ENCODE measurements around the gene CLN6.

The CLN6 gene

DNA sequence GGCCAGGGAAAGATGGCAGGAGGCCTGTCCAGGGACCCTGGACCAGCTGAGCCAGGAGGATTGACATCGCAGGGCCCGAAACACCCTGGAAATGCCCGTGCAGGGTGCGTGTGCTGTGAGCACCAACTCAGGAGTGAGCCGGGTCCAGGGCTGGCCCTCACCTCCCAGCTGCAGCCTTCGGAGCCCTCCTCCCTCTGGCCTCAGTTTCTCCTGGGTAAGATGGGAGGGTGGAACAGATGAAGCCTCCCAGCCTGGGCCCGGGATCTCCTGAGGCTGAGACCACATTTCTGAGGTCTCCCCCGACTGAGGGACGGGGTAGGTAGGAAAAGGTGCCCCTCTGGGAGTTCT is 19.1 kb downstream of the CLN6 start:
- Histone ChIP-seq H3K36me3 (ENCODE audit: control insufficient read depth, insufficient read depth, low read length, severe bottlenecking) (no peaks in the 10 kb centered on the region), H3K4me3 (ENCODE audit: low read length) (peak overlapping the region; percentile 56), H3K9ac (ENCODE audit: low read length) (peak overlapping the region; percentile 23), H3K27me3 (replicated peaks; ENCODE audit: control insufficient read depth, insufficient read depth, low read length) (no peaks in the 10 kb centered on the region), H3K4me1 (ENCODE audit: control insufficient read depth, insufficient read depth, low read length) (peaks cover 6% of the 10 kb centered on the region), H3K9me3 (ENCODE audit: control insufficient read depth, low read length) (no peaks in the 10 kb centered on the region)
- no peak for DNase-seq (ENCODE audit: low read depth)

DNA sequence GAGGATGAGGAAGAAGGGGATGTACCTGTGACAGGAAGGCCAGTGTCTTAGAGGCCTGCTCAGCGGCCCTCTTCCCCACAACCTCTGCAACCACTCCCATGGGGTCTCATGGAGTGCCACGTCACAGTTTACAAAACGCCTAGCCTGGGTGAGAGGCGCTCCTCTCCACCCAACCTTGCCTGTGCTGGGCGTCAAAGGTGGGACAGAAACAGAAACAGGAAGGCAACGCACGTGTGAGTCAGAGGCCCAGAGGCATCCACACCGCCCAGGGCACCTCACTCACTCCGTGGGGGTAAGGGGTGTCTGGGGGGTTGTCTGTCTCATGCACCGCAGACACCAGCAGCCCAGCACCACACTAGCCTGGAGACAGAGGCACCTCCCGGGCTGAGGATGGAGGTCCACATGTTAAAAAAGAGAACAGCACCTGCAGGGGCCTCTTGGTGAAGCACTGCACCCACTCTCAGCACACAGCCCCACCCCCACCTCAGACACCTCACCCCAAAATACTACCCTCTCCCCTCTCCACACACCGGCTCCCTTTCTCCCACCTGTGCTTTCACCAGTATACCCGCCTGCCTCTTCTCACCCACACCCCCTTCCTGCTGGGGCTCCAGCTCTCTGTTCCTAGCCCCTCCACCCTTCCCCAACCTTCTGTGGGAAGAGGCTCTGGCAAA is 19.7 kb downstream of the CLN6 start:
- no peaks in the 10 kb centered on the region for H3K27me3 ChIP-seq (replicated peaks; ENCODE audit: control insufficient read depth, insufficient read depth, low read length)
- peaks cover 11% of the 10 kb centered on the region for H3K4me1 ChIP-seq (ENCODE audit: control insufficient read depth, insufficient read depth, low read length)
- no peak overlapping the region for H3K9ac ChIP-seq (ENCODE audit: low read length)
- H3K4me3 ChIP-seq (ENCODE audit: low read length): no peak overlapping the region
- DNase-seq (ENCODE audit: low read depth): no peak
- no peaks in the 10 kb centered on the region for H3K9me3 ChIP-seq (ENCODE audit: control insufficient read depth, low read length)
- H3K36me3 ChIP-seq (ENCODE audit: control insufficient read depth, insufficient read depth, low read length, severe bottlenecking): no peaks in the 10 kb centered on the region

DNA sequence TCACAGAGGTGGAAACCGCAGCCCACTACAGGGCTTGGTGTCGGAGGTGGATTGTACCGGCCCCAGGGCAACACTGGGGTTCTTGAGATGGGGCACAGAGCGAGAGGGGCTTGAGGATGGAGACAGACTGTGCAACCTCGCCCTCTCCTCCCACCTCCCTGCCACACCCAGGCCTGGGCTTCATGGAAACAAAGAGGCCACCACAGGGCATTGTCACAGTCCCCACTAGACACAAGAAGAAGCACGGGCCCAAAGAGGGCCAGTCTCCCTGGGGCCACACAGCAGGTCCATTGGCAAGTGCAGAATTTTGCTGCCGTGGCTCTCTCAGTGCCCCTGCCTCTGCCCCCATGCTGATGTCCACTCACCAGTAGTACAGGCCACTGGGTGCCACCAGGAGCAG is 20.3 kb downstream of the CLN6 start:
- H3K36me3 ChIP-seq (ENCODE audit: control insufficient read depth, insufficient read depth, low read length, severe bottlenecking): no peaks in the 10 kb centered on the region
- H3K9me3 ChIP-seq (ENCODE audit: control insufficient read depth, low read length): no peaks in the 10 kb centered on the region
- H3K9ac ChIP-seq (ENCODE audit: low read length): no peak overlapping the region
- peaks cover 13% of the 10 kb centered on the region for H3K4me1 ChIP-seq (ENCODE audit: control insufficient read depth, insufficient read depth, low read length)
- H3K4me3 ChIP-seq (ENCODE audit: low read length): no peak overlapping the region
- H3K27me3 ChIP-seq (replicated peaks; ENCODE audit: control insufficient read depth, insufficient read depth, low read length): no peaks in the 10 kb centered on the region
- DNase-seq (ENCODE audit: low read depth): no peak

DNA sequence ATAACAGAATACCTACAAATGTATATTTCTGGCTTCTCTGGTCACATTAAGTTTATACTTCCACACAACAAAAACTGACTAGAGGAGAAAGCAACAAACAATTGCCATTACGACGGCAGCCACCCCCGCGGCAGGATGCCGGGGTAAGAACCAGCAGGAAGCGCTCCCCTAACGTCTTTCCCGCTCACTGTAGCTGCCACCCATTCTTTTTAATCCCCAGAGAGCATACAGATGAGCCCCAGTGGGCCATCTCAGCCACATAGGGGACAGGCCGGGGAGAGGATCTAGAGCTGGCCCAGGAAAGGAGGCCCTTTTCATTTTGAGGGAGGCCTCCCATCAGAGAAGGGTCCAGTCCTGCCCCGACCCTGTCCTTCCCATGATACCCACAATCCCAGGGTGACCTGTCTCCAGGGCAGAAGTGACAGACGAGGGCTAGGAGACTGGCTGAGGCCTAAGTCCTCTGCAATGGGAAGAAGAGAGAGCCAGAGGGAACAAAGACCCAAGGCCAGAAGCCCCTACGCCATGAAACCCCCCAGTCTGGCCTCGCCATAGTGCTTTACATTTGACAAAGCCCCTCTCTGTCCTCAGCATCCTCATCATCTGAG is 20.8 kb downstream of the CLN6 start:
- no peak overlapping the region for H3K9ac ChIP-seq (ENCODE audit: low read length)
- H3K4me3 ChIP-seq (ENCODE audit: low read length): no peak overlapping the region
- no peaks in the 10 kb centered on the region for H3K27me3 ChIP-seq (replicated peaks; ENCODE audit: control insufficient read depth, insufficient read depth, low read length)
- no peaks in the 10 kb centered on the region for H3K9me3 ChIP-seq (ENCODE audit: control insufficient read depth, low read length)
- H3K4me1 ChIP-seq (ENCODE audit: control insufficient read depth, insufficient read depth, low read length): peaks cover 13% of the 10 kb centered on the region
- no peak for DNase-seq (ENCODE audit: low read depth)
- no peaks in the 10 kb centered on the region for H3K36me3 ChIP-seq (ENCODE audit: control insufficient read depth, insufficient read depth, low read length, severe bottlenecking)

DNA sequence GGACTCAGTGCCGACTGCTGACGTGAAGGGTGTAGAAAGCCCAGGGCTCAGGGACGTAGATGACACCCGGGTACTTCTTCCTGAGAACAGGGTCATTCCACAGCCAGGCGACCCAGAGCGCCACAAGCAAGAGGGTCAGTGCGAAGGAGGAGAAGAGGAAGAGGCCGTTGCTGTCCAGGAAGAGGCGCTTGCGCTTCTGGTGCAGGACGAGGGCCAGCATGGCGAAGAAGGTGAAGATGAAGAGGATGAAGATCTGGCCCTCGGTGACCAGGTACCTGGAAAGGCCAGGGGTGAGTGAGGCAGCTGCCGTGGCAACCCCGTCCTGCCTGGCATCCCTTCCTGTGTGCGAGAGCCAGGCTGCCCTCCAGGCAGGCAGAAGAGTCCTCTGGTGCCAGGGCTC is 21.4 kb downstream of the CLN6 start:
- H3K9ac ChIP-seq (ENCODE audit: low read length): no peak overlapping the region
- no peaks in the 10 kb centered on the region for H3K9me3 ChIP-seq (ENCODE audit: control insufficient read depth, low read length)
- no peak for DNase-seq (ENCODE audit: low read depth)
- H3K4me3 ChIP-seq (ENCODE audit: low read length): no peak overlapping the region
- peaks cover 13% of the 10 kb centered on the region for H3K4me1 ChIP-seq (ENCODE audit: control insufficient read depth, insufficient read depth, low read length)
- no peaks in the 10 kb centered on the region for H3K27me3 ChIP-seq (replicated peaks; ENCODE audit: control insufficient read depth, insufficient read depth, low read length)
- H3K36me3 ChIP-seq (ENCODE audit: control insufficient read depth, insufficient read depth, low read length, severe bottlenecking): no peaks in the 10 kb centered on the region

DNA sequence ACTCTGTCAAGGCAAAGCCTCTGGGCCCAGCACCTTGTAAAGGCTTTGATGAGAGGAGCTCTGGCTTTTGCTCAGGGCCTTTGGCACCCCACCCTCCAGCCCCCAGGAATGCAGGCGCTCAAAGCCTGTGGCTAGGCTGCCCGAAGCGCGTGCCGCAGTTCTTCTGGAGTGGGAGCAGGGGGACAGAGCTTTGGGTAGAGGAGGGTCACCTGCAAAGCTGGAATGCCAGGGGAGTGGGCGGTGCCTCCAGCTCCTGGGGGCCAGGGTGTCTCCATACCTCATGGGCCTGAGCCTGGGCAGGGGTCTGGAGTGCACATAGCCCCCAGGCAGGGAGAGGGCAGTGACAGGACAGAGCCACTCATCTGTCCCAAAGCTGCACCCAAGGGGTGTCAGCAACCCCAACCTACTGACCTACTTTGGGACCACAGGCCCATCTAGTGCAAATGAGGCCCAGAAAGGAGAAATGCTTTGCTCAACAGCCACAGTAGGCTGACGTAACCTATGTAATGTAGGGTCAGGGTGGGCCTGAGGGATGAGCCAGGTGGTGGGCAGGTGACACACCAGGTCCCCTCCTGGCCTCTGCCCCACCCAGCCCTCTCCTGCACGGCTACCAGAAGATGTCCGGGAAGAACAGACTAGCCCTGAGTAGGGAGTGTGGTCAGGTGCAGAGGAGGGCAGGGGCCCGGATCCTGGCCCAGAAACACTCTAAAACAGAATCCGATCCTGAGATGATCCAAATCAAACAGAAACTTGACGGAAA is 22.2 kb downstream of the CLN6 start:
- H3K27me3 ChIP-seq (replicated peaks; ENCODE audit: control insufficient read depth, insufficient read depth, low read length): no peaks in the 10 kb centered on the region
- no peak for DNase-seq (ENCODE audit: low read depth)
- no peak overlapping the region for H3K9ac ChIP-seq (ENCODE audit: low read length)
- no peaks in the 10 kb centered on the region for H3K9me3 ChIP-seq (ENCODE audit: control insufficient read depth, low read length)
- H3K4me1 ChIP-seq (ENCODE audit: control insufficient read depth, insufficient read depth, low read length): peaks cover 13% of the 10 kb centered on the region
- no peaks in the 10 kb centered on the region for H3K36me3 ChIP-seq (ENCODE audit: control insufficient read depth, insufficient read depth, low read length, severe bottlenecking)
- no peak overlapping the region for H3K4me3 ChIP-seq (ENCODE audit: low read length)

DNA sequence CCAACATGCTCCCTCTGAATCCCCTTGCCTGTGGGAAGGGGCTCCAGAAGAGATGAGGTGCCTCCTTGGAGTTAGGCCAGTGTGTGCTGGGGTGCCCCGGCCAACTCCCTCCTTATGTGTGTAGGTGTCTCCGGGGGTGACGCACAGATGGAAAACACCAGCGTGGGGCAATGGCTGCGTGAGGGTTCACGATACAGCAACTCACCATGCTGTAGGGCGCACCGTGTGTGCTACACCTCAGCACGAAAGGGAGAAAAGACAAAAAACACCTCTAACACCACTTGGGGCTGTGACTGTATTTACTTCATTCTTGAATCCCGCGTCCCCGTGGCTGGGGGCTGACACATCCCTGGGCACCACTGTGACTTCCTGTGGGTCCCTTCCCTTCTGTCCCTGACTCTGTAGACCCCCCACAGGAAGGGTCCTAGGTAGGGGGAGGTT is 22.8 kb downstream of the CLN6 start:
- no peaks in the 10 kb centered on the region for H3K27me3 ChIP-seq (replicated peaks; ENCODE audit: control insufficient read depth, insufficient read depth, low read length)
- no peaks in the 10 kb centered on the region for H3K9me3 ChIP-seq (ENCODE audit: control insufficient read depth, low read length)
- no peaks in the 10 kb centered on the region for H3K36me3 ChIP-seq (ENCODE audit: control insufficient read depth, insufficient read depth, low read length, severe bottlenecking)
- H3K4me3 ChIP-seq (ENCODE audit: low read length): no peak overlapping the region
- no peak for DNase-seq (ENCODE audit: low read depth)
- H3K4me1 ChIP-seq (ENCODE audit: control insufficient read depth, insufficient read depth, low read length): peaks cover 13% of the 10 kb centered on the region
- no peak overlapping the region for H3K9ac ChIP-seq (ENCODE audit: low read length)

DNA sequence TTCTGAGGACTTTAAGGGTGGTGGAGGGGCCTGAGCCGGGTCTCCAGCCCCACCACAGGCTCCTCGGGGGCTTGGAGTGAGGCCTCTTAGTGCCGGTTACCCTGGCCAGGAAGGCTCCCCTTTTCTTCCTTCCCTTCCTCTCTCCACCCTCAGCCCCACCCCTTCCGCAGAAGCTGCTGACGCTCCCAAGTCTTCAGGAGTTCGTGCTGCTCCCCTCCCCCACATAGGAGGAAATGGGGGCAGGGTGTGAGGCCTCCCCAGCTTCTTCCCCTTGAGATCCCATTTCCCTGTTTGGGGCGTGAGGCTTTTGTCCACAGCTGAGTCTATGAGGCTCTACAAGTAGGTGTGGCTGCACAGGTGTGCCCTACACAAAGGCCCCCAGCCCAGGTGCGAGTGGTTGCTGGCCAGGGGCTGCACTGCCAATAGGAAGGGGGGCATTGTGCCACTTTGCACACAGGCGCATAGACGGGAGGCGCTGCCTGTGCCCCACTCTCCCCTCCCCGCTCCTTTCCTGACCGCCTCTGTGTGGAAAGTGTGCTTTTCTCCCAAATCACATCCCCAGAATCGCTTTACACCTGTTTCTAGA is 23.5 kb downstream of the CLN6 start:
- H3K36me3 ChIP-seq (ENCODE audit: control insufficient read depth, insufficient read depth, low read length, severe bottlenecking): no peaks in the 10 kb centered on the region

DNA sequence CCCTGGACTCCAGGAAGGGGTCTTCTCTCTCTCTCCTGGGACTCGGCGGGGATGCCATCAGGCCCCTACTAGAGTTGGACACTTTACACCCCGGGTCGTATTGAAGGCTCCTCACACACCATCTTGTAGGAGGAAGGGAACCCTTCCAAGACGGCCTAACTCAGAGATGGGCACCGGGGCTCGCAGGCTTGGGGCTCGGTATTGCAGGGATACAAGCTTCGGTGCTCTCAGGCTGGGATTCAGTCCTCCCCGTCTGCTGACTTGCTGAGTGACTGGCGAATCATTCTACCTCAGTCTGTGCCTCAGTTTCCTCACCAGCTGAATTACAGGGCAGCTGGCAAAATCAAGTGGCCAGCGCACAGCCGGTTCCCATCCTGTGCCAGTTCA is 24.0 kb downstream of the CLN6 start:
- Histone ChIP-seq H3K36me3 (ENCODE audit: control insufficient read depth, insufficient read depth, low read length, severe bottlenecking) (no peaks in the 10 kb centered on the region), H3K9ac (ENCODE audit: low read length) (no peak overlapping the region), H3K27me3 (replicated peaks; ENCODE audit: control insufficient read depth, insufficient read depth, low read length) (no peaks in the 10 kb centered on the region)

More for the DNA sequence above, 23.5 kb downstream of the CLN6 start:
- DNase-seq (ENCODE audit: low read depth): no peak
- Histone ChIP-seq H3K9ac (ENCODE audit: low read length) (no peak overlapping the region), H3K4me1 (ENCODE audit: control insufficient read depth, insufficient read depth, low read length) (peaks cover 13% of the 10 kb centered on the region), H3K27me3 (replicated peaks; ENCODE audit: control insufficient read depth, insufficient read depth, low read length) (no peaks in the 10 kb centered on the region), H3K9me3 (ENCODE audit: control insufficient read depth, low read length) (no peaks in the 10 kb centered on the region), H3K4me3 (ENCODE audit: low read length) (no peak overlapping the region)

DNA sequence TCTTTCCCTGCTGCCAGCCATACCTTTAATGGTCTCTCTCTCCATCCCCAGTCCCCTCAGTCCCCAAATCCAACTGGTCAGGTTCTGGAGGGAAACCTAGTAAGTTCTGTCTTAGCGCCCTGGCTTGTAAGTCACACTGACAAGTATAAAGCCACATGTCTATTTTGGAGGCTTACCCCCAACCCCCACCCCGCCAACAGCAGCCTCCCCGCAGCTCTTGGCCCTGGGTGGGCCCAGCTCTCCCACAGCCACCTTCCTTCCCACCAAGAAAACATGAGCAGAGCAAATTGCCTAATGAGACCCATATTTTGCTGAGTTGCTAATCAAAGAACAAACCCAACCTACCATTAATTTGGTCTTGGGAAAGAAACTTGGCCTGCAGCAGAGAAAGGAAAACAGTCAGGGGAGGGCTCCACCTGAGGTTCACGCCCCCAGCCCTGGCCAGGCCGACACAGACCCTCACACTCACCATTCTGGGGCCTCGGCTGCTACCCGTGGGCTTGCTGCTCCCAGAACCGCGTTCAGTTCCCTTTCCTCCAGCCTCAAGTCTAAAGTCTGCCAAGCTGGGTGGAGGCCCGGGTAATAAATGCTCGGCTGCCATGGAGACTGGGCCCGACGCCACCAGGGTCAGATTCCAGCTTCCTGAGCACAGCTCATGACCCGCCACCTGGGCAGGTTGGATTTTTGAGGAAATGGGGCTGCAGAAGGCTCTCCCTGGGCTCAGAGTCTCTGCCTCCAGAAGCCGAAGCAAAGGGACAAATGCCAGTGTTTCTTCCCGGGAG is 24.6 kb downstream of the CLN6 start, which contains the start of gene CALML4:
Gene CALML4, minus strand, starts transcription at position 557 of the 782 bp plus-strand sequence. Its CDS starts 85 bp downstream, at position 472.
- Histone ChIP-seq H3K36me3 (ENCODE audit: control insufficient read depth, insufficient read depth, low read length, severe bottlenecking) (no peaks in the 10 kb centered on the region), H3K27me3 (replicated peaks; ENCODE audit: control insufficient read depth, insufficient read depth, low read length) (no peaks in the 10 kb centered on the region), H3K4me1 (ENCODE audit: control insufficient read depth, insufficient read depth, low read length) (peaks cover 14% of the 10 kb centered on the region), H3K4me3 (ENCODE audit: low read length) (no peak within 1 kb of the TSS), H3K9me3 (ENCODE audit: control insufficient read depth, low read length) (no peaks in the 10 kb centered on the region), H3K9ac (ENCODE audit: low read length) (no peak within 1 kb of the TSS)
- DNase-seq (ENCODE audit: low read depth): no peak

More for the DNA sequence above, 24.0 kb downstream of the CLN6 start:
- H3K4me3 ChIP-seq (ENCODE audit: low read length): no peak overlapping the region
- no peak for DNase-seq (ENCODE audit: low read depth)
- H3K9me3 ChIP-seq (ENCODE audit: control insufficient read depth, low read length): no peaks in the 10 kb centered on the region
- peaks cover 11% of the 10 kb centered on the region for H3K4me1 ChIP-seq (ENCODE audit: control insufficient read depth, insufficient read depth, low read length)

Measured in adipocyte (in vitro differentiated cells).